Left renal cortex interstitium (tissue), 4 donors: Measurements from ENCODE around the gene TMEM158. TPM values are rescaled to one million over a fixed set of nuclear protein-coding genes. Genes with fewer than 3 reads are reported as not detected.

Experiments
- DNase-seq, 4 donors: peaks; one replicate each; pipeline ENCODE4 v3.0.0-alpha.2; 2013; ENCODE audit warnings: low read depth in 4 of 4, low spot score in 2 of 4, missing footprints in 1 of 4
- polyA plus RNA-seq, 4 donors: library from polyadenylated mRNA; unstranded; fragments of 120-200 nt; gene quantifications; one replicate each; pipeline ENCODE4 v1.2.1, GENCODE V29; 2013; ENCODE audit not compliant: insufficient read length in 4 of 4

The TMEM158 gene
- polyA plus RNA-seq = 10 to 100 TPM in 1 of 4 donors, 1 to 10 TPM in 3; 6.3 to 12.5 (median 7.6) TPM

DNA sequence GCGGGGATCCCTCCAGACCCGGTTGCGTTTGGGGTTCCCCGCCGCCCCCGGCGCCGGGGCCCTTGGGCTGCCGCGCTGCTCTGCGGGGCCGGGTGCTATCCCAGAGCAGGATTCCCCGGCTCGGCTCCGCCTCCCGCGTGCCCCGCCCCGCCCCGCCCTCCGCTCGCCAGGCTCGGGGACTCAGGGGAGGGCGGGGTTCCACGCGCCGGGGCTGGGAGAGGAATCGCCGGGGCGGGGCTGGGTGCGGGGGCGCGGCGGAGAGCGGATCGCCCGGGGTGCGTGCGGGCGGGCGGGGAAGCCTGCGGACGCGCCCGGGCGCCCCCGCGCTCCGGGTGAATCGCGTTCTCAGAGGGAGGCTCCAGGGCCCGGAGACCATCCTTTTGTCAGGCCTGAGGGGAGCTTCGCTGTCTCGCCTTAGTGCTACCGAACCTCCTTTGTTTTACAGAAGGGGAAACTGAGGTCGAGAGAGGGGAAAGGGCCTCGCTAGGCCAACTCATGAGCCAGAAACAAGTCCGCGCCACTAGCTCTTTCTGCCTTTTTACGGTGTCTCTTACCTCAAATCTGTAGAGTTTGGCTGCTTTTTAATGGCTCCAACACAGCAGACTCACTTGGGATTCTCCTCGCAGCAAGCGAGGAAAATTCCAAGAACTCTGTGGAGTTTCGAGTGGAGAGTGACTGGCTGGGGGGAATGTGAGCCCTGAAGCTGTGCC, at the start of gene TMEM158:
Gene TMEM158 (minus strand): TSS at position 82 of the 710 bp plus-strand sequence. CDS start 260 bp downstream, outside the sequence.
- peak in 2 of 4 donors; percentile 40 to 58 for DNase-seq

DNA sequence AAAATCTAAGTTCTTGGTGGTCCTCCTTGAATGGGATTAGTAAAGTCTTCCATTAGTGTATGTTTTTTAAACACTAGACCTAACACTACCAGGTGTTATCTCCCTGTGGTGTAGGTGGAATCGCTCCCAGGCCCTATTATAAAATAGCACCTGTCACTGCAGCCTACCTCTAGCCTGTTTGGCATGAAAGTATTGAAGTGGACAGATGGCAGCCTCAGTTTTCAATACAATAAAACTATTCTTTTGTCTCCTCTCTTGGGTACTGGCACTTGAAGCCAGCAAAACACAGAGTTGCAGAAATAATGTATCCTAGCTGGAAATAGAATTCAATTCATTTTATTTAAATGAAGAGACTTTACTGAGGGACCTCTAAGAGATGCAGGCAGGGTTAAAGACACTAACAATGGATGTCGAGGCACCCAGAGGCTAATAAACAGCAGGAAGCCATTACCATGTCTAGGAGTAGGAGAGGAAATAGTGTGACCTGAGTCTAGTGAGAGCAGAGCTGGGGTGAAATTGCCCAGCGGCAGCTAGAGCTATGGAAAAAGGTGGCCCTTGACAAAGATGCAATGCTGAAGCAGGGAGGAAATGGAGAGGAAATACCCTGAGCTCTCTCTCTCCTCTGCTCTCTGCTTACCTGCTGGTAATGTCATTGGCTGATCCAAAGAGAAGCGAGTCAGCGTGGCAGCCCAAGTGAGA, 49.1 kb upstream of the TMEM158 start:
- no peak for DNase-seq

GRCh38 chr3:45273681-45274515, 47.8 kb upstream of the TMEM158 start:
- DNase-seq = no peak

DNA sequence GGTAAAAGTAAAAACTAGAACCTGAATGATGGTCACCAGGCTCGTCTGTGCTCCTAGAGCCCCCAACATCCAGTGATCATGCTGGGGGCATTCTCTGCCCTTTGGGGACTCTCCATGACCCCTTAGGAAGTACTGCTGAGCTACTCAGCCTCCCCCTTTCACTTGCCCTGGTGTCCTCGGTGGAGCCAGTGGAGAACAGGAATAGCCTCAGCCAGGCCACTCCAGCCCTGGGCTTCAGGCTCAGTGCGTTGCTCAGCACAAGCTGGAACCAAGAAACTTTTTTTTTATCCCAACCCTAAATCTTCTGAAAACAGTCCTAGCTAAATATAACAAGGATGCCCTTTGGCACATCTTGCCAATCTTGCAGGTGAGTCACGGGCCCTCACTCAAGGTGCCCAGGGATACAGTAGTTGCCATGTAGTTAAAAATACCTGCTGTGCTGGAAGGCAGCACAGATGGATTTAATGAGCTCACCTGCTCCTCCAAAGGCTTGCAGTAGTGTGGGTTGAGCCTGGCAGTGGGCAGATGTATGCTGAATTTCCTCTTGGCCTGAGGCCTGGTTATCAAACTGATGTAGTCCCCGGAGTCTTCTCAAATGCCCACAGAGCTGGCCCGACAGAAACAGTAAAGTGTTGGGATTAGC, 46.9 kb upstream of the TMEM158 start:
- no peak for DNase-seq

DNA sequence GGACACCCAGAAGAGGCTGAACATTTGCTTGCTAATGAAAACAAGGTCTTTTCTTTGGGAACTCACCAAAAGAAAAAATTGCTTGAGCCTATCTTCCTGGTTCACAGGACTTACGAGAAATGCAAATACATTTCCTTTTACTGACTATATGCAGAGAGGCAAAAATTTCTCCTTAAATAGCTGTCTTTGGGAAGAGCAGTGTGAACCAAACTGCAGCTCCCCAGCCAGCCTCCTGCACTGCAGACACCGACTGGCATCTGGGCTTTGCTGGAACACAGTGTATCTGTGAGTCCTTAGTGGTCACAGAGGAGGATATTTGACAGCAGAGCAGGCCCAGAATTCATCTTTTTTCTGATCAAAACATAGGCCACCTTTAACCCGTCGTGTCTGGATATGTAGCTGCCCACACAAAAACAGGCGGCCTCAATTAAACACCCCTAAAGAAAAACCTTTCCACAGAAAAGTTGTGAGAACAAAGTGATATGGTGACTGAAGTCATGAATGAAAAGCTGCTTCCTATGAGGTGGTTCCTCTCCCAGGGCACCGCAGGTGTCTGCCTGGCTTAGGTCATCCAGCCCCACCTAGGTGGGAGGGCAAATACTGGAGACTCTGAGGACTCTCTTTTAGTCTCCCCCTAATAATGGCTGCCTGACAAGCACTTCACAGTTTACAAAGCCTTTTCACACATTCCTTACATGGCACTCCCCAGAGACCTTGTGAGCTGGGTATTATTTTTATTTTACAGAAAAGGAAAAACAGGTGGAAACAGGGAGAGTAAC, 46.1 kb upstream of the TMEM158 start:
- DNase-seq = no peak

DNA sequence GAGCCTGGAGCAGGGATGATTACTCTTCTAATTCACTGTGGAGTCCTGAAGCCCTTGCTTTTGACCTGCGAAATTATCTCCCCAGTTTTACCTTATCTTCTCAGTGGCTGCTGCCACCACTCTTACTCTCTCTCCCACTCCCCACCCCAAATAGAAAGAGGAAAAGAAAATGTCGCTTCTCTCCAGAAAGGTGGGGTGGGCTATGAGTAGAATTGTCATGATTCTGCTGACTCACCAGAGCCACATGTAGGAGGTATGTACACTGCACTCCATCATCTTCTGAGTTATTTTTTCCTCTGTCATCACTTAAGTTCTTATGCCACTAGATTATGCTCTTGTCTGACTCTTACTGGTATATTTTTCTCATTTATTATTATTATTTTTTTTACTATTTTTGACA, 43.9 kb upstream of the TMEM158 start:
- no peak for DNase-seq

- no peak for DNase-seq
Measured at GRCh38 chr3:45267097-45267496, 41.0 kb upstream of the TMEM158 start.

DNA sequence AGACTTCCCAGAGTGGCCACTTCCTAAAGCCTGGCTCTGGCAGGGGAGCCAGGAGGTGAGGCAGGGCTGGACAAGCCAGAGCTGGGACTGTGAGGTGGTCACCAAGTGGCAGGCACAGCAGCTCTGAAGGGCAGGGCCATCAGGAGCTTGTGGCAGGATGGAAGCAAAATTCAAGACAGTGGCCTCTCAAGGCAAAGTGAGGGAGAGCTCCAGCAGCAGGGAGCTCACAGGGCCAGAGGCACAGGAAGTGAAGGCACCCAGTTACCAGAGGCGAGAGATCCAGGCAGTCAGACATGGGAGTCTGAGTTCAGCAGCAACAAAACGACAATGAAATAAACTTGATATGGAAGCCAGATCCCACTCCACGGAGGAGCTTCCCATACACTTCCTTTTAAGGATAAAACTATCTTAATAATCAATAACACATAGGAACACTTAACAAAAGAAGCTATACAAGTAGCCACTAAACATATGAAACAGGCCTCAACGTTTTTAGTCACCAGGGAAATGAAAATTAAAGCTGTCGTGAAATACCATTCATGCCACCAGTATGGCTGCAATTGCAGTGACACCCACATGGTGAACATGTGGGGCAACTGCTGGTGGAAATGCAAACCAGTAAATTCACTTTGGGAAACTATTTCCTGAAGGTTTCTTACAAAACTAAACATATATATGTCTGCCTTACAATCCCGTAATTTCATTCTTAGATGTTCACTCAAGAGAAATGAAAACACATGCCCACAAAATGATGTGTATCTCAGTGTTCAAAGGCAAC, 35.4 kb upstream of the TMEM158 start:
- DNase-seq = no peak

DNA sequence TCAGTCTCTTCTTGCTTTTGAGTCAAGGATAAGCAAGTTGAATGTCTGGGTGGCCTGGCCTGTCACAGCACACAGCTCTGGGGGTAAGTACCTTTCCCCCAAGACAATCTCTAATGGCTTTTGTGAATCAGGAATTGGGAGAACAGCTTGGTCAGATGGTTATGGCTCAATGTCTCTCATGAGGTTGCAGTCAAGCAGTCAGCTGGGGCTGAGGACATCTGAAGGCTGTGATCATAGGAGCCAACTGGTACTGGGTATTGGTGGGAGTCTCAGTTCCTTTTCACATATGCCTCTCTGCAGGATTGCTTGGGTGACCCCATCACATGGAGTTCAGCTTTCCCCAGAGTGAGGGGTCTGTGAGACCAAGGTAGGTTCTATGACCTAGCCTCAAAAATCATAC, 33.0 kb upstream of the TMEM158 start:
- DNase-seq = no peak

- no peak for DNase-seq
Measured at GRCh38 chr3:45258317-45258716, 32.2 kb upstream of the TMEM158 start.

DNA sequence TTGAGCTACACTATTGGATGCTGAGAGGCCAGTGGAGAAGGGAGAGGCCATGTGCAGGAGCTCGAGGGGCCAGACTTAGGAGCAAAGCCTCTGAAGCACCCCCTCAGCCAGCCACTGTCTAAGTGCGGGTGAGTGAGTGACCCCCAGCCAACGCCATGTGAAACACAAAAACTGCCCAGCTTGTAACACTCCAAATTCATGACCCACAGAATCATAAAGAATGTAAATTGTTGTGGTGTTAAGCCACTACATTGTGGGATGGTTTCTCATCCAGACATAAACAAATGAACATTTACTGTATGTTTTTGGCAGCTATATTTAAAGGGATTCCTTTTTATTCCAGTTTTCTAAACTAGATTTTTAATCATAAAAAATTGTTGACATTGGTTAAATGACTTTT, 27.2 kb upstream of the TMEM158 start:
- DNase-seq = peak in 1 of 4 donors; percentile 27

- no peak for DNase-seq
Measured at GRCh38 chr3:45252826-45253225, 26.7 kb upstream of the TMEM158 start.

DNA sequence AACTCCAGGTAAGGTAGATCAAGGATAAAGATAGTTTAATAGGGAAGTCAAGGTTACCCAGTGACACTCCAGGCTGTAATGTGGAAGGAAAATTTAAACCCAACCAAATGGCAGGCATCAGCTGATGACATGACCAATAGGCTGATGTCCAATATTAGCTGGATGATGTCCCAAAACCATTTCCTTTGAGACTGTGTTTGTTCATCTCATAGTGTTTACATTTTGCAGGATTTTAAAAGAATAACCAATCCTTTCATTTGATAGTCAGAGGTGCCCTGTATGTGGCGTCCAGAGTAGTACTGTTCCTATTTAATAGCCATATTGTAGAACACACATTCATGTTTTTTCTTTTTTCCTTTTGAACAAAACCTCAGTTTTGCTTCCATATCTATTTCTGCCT, 23.3 kb upstream of the TMEM158 start:
- DNase-seq = no peak

DNA sequence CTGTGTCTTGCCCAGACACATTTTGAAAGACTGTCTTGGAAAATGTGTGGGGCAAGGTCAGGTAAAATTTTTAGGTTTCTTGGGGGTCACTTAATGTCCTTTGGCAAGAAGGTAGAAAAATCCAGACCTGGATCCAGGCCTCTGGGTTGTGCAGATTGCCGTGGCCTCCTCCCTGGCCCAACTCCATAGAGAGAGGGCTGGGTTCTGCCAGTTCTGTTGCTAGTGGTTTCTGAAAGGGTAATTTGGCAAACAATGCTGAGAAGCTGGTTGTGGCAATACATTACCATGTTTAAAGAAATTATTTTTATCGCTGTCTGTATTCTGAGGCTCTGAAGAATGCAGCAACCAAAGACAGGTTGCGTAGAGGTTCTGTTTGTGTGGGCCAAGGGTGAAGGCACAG, 20.2 kb upstream of the TMEM158 start:
- no peak for DNase-seq

GRCh38 chr3:45244356-45244755, 18.3 kb upstream of the TMEM158 start:
- DNase-seq = no peak

DNA sequence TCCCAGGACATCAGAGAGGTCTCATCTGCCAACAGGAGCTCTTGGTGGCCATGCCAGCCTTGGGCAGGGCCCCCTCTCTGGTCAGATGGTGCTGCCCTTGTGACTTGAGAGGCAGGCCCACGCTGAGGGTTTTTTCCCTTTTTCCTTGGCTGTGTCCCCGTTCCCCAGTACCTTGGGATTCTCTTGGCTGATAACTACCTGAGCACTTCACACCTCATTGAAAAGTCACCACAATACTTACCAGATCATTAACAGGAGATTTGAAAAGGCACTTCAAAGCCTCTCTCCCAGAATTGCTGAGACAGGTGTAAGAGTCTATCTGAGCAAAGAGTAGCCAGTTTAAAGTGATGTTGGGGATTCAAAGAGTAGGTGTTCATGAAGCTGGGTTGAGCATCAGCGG, 15.1 kb upstream of the TMEM158 start:
- no peak for DNase-seq

- DNase-seq = no peak
Measured at GRCh38 chr3:45240292-45240691, 14.2 kb upstream of the TMEM158 start.

DNA sequence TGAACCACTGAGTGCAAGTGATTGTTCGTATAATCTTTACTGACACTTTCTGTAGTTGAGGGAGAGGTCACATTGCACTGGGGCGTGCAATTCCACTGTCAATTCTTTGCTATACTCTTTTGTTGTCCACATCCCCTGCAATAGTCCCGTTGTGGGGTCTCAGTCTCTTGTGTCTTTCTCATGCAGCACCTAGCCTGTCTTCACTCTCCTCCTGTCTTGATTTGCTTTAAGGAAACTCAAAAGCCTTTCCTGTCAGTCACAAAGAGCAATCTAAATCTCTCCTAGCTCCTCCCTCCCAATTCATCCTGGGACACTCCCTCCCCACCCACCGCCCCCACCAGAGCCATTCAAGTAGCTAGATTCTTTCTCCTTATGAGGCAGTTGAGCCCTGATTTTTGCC, 13.2 kb upstream of the TMEM158 start:
- DNase-seq = no peak

DNA sequence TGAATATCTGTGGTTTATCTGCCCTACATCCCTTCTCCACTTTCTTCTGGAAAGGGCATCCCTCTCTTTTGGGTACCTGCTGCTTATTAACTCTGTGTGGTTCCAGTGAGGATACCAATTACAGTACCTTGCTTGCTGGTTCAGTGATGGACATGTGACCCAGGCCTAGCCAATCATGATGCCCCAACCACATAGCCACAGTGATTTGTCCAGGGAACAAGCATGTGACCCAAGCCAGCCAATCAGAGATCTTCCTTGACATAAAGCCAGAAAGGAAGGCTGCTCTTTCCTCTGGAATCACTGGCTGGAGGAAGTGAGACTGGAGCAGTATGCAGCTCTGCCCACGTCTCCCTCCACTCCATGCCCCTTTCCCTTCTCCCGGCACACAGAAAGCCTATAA, 10.9 kb upstream of the TMEM158 start:
- DNase-seq = no peak
